NCI-H146 treated with DMSO at 0.1 percent for 48 hours (cell line): ENCODE results near the gene TUBGCP5.
"Not testable (repeated sequence)": the region's sequence is repeated elsewhere in the genome, so short reads cannot be mapped to it uniquely, and the experiment has no call there.

Source experiments
- DNase-seq: peaks from one replicate; lab custom pipeline; 2025; ENCODE audit not compliant: unreplicated experiment; lab: John Stamatoyannopoulos, UW

TUBGCP5 gene

GRCh38 chr15:23039143-23039916 lies at the start of gene TUBGCP5:
Gene TUBGCP5 (minus strand): TSS chr15:23039569. CDS start chr15:23039543, 26 bp downstream.
- peak; percentile 66 for DNase-seq

GRCh38 chr15:23083115-23083514 lies 43.7 kb upstream of the TUBGCP5 start:
- DNase-seq: no peak

- not testable (repeated sequence) for DNase-seq
Observed at GRCh38 chr15:23081996-23082737, 42.8 kb upstream of the TUBGCP5 start.

DNA sequence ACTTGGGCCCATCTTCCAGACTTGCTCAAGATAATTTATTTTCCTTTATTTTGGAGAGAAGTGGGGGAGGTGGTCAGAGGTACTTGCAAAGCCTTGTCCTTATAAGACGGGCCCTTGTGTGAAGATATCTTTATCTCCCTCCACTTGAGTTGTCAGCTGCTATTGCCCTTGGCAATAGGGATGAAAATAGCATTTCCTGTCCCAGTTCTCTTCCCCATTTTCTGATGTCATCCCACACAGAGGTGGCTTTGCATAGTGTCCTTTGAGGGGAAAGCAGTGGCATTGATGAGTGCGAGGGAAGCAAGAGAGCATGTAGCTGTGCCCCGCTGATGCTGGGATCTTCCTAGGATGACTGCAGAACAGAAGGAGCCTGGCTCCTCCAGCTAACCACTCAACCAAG lies 41.9 kb upstream of the TUBGCP5 start:
- DNase-seq: no peak

DNA sequence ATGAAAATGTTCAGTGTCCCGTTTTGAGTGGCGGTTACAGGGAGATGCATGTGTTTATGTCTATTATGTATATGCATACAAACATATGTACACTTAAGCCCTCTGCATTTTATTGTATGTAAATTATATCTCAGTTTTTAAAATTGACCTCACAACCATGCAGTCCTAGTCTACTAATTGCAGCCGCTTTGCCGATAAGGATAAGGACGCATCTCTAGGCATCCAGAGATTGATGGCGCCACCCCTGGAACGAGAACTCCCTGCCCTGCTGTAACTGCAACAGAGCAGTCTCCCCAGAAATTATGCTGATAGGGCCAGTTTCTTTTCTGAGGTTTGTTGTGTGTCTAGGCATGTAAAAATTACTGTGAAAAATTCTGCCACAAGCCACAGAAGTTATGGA lies 40.4 kb upstream of the TUBGCP5 start:
- no peak for DNase-seq

GRCh38 chr15:23075927-23076326 lies 36.6 kb upstream of the TUBGCP5 start:
- no peak for DNase-seq

GRCh38 chr15:23074684-23075083 lies 35.3 kb upstream of the TUBGCP5 start:
- DNase-seq: no peak

GRCh38 chr15:23073890-23074646 lies 34.7 kb upstream of the TUBGCP5 start:
- no peak for DNase-seq

DNA sequence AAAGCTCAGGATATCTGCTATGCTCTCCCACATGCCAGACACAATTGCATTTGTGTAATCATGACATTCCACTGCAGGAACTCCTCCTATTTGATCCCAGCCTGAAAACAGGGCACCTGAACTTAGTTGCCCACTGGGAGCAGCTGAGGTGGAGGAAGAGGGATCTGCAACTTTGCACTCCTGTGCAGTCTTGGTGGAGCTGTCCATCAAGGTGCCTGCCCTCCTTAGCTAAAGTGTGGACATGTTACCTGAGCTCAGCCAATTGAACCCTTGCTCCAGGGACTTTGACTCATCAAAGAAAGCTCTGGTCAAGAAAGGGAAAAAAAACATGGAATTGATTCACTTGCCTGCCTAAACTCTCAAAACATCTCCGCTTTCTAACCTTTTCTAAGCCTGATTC lies 33.3 kb upstream of the TUBGCP5 start:
- no peak for DNase-seq

DNA sequence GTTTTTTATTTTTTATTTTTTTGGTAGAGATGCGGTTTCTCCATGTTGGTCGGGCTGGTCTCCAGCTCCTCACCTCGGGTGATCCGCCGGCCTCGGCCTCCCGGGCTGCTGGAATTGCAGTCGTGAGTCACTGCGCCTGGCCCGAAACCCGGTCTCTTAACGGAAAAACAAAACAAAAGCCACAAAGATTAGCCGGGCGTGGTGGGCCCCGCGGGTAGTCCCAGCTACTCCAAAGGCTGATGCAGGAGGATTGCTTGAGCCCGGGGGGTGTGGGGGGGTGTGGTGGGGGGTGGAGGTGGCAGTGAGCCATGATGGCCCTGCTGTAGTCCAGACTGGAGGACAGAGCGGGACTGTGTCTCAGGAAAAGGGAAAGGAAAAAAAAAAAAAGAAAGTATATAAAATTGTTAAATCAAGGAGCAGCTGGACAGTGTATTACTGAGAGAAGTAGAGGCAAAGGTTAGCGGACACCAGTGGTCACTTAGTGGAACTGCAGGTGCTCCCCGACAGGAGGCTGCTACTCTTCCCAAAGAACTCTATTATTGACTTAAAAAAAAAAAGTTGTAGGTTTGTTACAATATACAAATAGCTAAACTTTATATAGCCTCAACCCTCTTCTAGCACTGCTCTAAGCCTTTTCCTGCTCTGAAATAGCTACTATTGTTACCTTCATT lies 30.3 kb upstream of the TUBGCP5 start:
- no peak for DNase-seq

DNA sequence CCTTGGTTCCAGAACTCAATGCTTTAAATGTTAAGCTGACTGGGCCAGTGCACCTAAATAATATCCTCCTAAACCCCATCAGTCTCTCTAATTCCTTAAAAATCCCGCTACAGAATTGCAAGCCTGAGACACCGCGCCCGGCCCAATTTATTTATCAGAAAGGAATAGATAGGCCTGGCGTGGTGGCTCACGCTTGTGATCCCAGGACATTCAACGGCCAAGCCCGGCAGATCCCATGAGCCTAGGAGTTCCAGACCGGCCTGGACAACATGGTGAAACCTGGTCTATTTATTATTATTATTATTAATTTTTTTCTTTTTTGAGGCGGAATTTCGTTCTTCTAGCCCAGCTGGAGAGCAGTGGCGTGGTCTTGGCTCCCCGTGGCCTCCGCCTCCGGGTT lies 28.0 kb upstream of the TUBGCP5 start:
- no peak for DNase-seq

GRCh38 chr15:23065836-23066235 lies 26.5 kb upstream of the TUBGCP5 start:
- no peak for DNase-seq

- DNase-seq: no peak
Observed at GRCh38 chr15:23064156-23064555, 24.8 kb upstream of the TUBGCP5 start.

GRCh38 chr15:23057707-23058106 lies 18.3 kb upstream of the TUBGCP5 start:
- DNase-seq: no peak

DNA sequence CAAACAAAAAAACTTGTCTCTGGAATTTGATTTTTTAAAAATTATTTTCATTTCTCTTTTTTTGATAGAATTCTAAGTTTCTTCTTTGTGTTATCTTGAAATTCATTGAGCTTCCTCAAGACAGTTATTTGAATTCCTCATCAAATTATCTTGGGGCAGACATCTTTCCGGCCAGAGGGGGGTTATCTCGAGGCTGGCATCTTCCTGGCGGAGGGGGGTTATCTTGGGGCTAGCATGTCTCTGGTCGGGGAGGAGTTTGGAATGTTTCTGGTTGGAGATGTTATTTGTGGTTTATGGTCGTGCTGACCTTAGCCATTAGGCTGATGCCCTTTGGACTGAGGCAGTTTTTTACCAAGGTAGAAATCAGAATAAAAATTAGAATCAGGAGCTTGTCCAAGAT lies 15.9 kb upstream of the TUBGCP5 start:
- DNase-seq: no peak

DNA sequence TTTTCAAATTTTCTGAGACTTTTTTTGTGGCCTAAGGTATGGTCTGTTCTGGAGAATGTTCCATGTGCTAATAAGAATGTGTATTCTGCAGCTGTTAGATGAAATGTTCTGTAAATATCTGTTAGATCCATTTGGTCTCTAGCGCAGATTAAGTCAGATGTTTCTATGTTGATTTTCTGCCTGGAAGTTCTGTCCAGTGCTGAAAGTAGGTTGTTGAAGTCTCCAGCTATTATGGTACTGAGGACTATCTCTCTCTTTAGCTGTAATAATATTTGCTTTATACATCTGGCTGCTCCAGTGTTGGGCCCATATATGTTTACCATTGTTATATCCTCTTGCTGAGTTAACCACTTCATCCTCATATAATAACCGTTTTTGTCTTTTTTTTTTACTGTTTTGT lies 13.2 kb upstream of the TUBGCP5 start:
- no peak for DNase-seq

GRCh38 chr15:23050708-23051107 lies 11.3 kb upstream of the TUBGCP5 start:
- DNase-seq: no peak

GRCh38 chr15:23049984-23050628 lies 10.7 kb upstream of the TUBGCP5 start:
- no peak for DNase-seq

GRCh38 chr15:23048572-23049282 lies 9.4 kb upstream of the TUBGCP5 start:
- DNase-seq: not testable (repeated sequence)

GRCh38 chr15:23043987-23044386 lies 4.6 kb upstream of the TUBGCP5 start:
- DNase-seq: not testable (repeated sequence)
